PC-9 (cell line): ENCODE measurements around the gene HES5. TPM values are rescaled to one million over a fixed set of nuclear protein-coding genes. Genes with fewer than 3 reads are reported as not detected.

ENCODE experiments used
- BruUV-seq: library from RNA; stranded (reverse); fragments of 400-500 nt; replicated peaks from 2 replicates; lab custom pipeline; 2021; lab: Mats Ljungman, UMichigan
- CTCF ChIA-PET: fragments of 300-600 bp; sonication (Branson Sonifier 250); formaldehyde crosslinking; loops from one replicate; lab custom pipeline; 2022; ENCODE audit warnings: antibody characterized with exemption; lab: Charles Lee
- POLR2A ChIA-PET: fragments of 300-600 bp; sonication (Branson Sonifier 250); formaldehyde crosslinking; loops from one replicate; lab custom pipeline; 2022; ENCODE audit warnings: antibody characterized with exemption; ENCODE audit not compliant: unreplicated experiment; lab: Charles Lee
- DNase-seq, 2 experiments: peaks; one replicate each; pipeline versions ENCODE4 v3.0.0 to v3.0.0-alpha.2; 2015 to 2022; ENCODE audit warnings: mixed read lengths in 1 of 2
- H2AFZ ChIP-seq: fragments of 200-600 bp; sonication (generic); 2 replicates; pipeline ENCODE4 v1.8.1; 2017; ENCODE audit warnings: antibody characterized with exemption
- H3F3A ChIP-seq: fragments of 200-600 bp; sonication (generic); 2 replicates; pipeline ENCODE4 v1.8.1; 2017; ENCODE audit warnings: antibody characterized with exemption, mild to moderate bottlenecking, low read depth; ENCODE audit not compliant: insufficient read depth
- H3K27ac ChIP-seq: fragments of 200-600 bp; sonication (generic); 2 replicates; pipeline ENCODE4 v1.6.1; 2016; ENCODE audit warnings: mixed run types
- H3K27me3 ChIP-seq: fragments of 200-600 bp; sonication (generic); 2 replicates; pipeline ENCODE4 v1.6.1; 2016; ENCODE audit warnings: low read depth, mixed run types; ENCODE audit not compliant: insufficient read depth
- H3K36me3 ChIP-seq: fragments of 200-600 bp; sonication (generic); 2 replicates; pipeline ENCODE4 v1.6.1; 2016; ENCODE audit warnings: low read depth, mixed run types
- H3K4me1 ChIP-seq: fragments of 200-600 bp; sonication (generic); replicated peaks from 2 replicates; pipeline ENCODE4 v1.6.1; 2016; ENCODE audit warnings: mixed run types; ENCODE audit not compliant: insufficient read depth
- H3K4me2 ChIP-seq: fragments of 200-600 bp; sonication (generic); 2 replicates; pipeline ENCODE4 v1.6.1; 2017; ENCODE audit warnings: mixed run types
- H3K4me3 ChIP-seq: fragments of 200-600 bp; sonication (generic); 2 replicates; pipeline ENCODE4 v1.6.1; 2016; ENCODE audit warnings: mixed run types
- H3K79me2 ChIP-seq: fragments of 200-600 bp; sonication (generic); 2 replicates; pipeline ENCODE4 v1.6.1; 2017; ENCODE audit warnings: low read depth, mixed run types
- H3K9me2 ChIP-seq: fragments of 200-600 bp; sonication (generic); 2 replicates; pipeline ENCODE4 v1.8.1; 2017; ENCODE audit warnings: mild to moderate bottlenecking; ENCODE audit not compliant: insufficient read depth
- H3K9me3 ChIP-seq: fragments of 200-600 bp; sonication (generic); 2 replicates; pipeline ENCODE4 v1.8.1; 2016; ENCODE audit warnings: low read depth; ENCODE audit not compliant: insufficient read depth
- H4K20me1 ChIP-seq: fragments of 200-600 bp; sonication (generic); 2 replicates; pipeline ENCODE4 v1.8.1; 2017; ENCODE audit not compliant: insufficient read depth
- CTCF ChIP-seq: fragments of 200-600 bp; sonication (generic); conservative IDR thresholded peaks from 2 replicates; pipeline ENCODE4 v1.6.1; 2017; ENCODE audit warnings: mixed run types, antibody characterized with exemption, mild to moderate bottlenecking, moderate library complexity
- EZH2 ChIP-seq: fragments of 200-600 bp; sonication (generic); IDR thresholded peaks from 2 replicates; pipeline ENCODE4 v1.8.0; 2017; ENCODE audit warnings: antibody characterized with exemption, low read depth
- intact Hi-C: fragments of 100-400 bp; cut with micrococcal nuclease; formaldehyde crosslinking; loops from one replicate; pipeline ENCODE4 v1.10.0; 2022; ENCODE audit not compliant: unreplicated experiment
- total RNA-seq: library from RNA; stranded (reverse); gene quantifications from 2 replicates; pipeline ENCODE4 v1.2.3, GENCODE V29; 2021

The HES5 gene
- total RNA-seq, 1 experiment from 2014 or later = not detected

GRCh38 chr1:2539312-2539907 is 9.3 kb upstream of the HES5 start:
- H3K4me2 ChIP-seq = no peak overlapping the region
- H3F3A ChIP-seq = peaks cover 19% of the 10 kb centered on the region; the same call in 1 of the 2 replicates
- H3K79me2 ChIP-seq = no peaks in the 10 kb centered on the region
- H2AFZ ChIP-seq = no peak overlapping the region
- peak; percentile 60 for TF ChIP-seq CTCF
- TF ChIP-seq EZH2 = no peak
- BruUV-seq = no TSS peak
- intact Hi-C loops = loop anchor here (10.0 kb wide), 1 partner anchor 225 kb away; no protein-coding TSS in a partner anchor
- peaks cover 20% of the 10 kb centered on the region for H3K4me1 ChIP-seq
- ChIA-PET POLR2A (no interaction called here), CTCF (no interaction called here)
- H4K20me1 ChIP-seq = no peaks in the 10 kb centered on the region
- H3K27me3 ChIP-seq = no peaks in the 10 kb centered on the region
- no peak overlapping the region for H3K4me3 ChIP-seq
- no peaks in the 10 kb centered on the region for H3K9me3 ChIP-seq
- no peaks in the 10 kb centered on the region for H3K9me2 ChIP-seq
- H3K36me3 ChIP-seq = no peaks in the 10 kb centered on the region
- DNase-seq = no peak
- H3K27ac ChIP-seq = no peak overlapping the region

- H3K36me3 ChIP-seq = no peaks in the 10 kb centered on the region
- H3K4me1 ChIP-seq = peaks cover 26% of the 10 kb centered on the region
- H3K9me3 ChIP-seq = no peaks in the 10 kb centered on the region
- ChIA-PET POLR2A (no interaction called here), CTCF (no interaction called here)
- H3K27me3 ChIP-seq = no peaks in the 10 kb centered on the region
- H3K79me2 ChIP-seq = no peaks in the 10 kb centered on the region
- H3K4me3 ChIP-seq = no peak overlapping the region
- peaks cover 19% of the 10 kb centered on the region; the same call in 1 of the 2 replicates for H3F3A ChIP-seq
- no peak for TF ChIP-seq EZH2
- no peak for TF ChIP-seq CTCF
- H2AFZ ChIP-seq = no peak overlapping the region
- H3K27ac ChIP-seq = no peak overlapping the region
- BruUV-seq = no TSS peak
- H4K20me1 ChIP-seq = no peaks in the 10 kb centered on the region
- no peaks in the 10 kb centered on the region for H3K9me2 ChIP-seq
- intact Hi-C loops = loop anchor here (10.0 kb wide), 1 partner anchor 224 kb away; no protein-coding TSS in a partner anchor
- DNase-seq = no peak
- no peak overlapping the region for H3K4me2 ChIP-seq
These were observed 8.8 kb upstream of the HES5 start for GRCh38 chr1:2538872-2539271.

DNA sequence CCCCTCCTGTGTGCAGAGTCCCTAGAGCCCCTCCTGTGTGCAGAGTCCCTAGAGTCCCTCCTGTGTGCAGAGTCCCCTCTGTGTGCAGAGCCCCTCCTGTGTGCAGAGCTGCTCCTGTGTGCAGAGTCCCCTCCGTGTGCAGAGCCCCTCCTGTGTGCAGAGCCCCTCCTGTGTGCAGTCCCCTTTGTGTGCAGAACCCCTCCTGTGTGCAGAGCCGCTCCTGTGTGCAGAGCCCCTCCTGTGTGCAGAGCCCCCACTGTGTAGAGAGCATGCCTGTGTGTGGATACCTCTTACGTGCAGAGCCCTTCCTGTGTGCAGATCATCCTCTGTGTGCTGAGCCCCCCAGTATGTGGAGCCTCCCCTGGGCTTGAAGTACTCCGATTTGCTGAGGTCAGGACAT is 8.3 kb upstream of the HES5 start:
- ChIA-PET POLR2A (no interaction called here), CTCF (no interaction called here)
- Histone ChIP-seq H3K9me3 (no peaks in the 10 kb centered on the region), H2AFZ (no peak overlapping the region), H3K4me3 (no peak overlapping the region), H3K27me3 (no peaks in the 10 kb centered on the region), H3K4me1 (peaks cover 31% of the 10 kb centered on the region), H3K79me2 (no peaks in the 10 kb centered on the region), H3K27ac (no peak overlapping the region), H3K4me2 (no peak overlapping the region), H3K9me2 (no peaks in the 10 kb centered on the region), H4K20me1 (no peaks in the 10 kb centered on the region), H3F3A (peaks cover 19% of the 10 kb centered on the region; the same call in 1 of the 2 replicates), H3K36me3 (no peaks in the 10 kb centered on the region)
- no peak for DNase-seq
- intact Hi-C loops = loop anchor here (10.0 kb wide), 1 partner anchor 224 kb away; no protein-coding TSS in a partner anchor
- no TSS peak for BruUV-seq
- TF ChIP-seq EZH2 (no peak), CTCF (no peak)
